Cardiac fibroblast (primary cell): Measurements from ENCODE around the gene FSTL4.

Experiments
- DNase-seq, 2 donors: peaks; one replicate each; pipeline versions ENCODE4 v3.0.0 to v3.0.0-alpha.2; 2010; ENCODE audit warnings: low read depth in 2 of 2
- H3K4me3 ChIP-seq, 2 donors: replicated peaks in 1 of 2; 1 replicate in 1 of 2; 2 replicates in 1 of 2; pipeline ENCODE4 v1.5.1; 2011; ENCODE audit warnings: low read depth in 2 of 2, low read length in 2 of 2, mild to moderate bottlenecking in 2 of 2, moderate library complexity in 1 of 2
- CTCF ChIP-seq: IDR thresholded peaks from one replicate; pipeline ENCODE4 v1.5.1; 2011; ENCODE audit warnings: low read depth, mild to moderate bottlenecking, low read length, inconsistent platforms

Gene FSTL4

GRCh38 chr5:133384120-133384855 is 228.1 kb downstream of the FSTL4 start:
- no peak for DNase-seq
- H3K4me3 ChIP-seq, result no peak overlapping the region
- no peak for TF ChIP-seq CTCF

GRCh38 chr5:133383580-133383939 is 228.8 kb downstream of the FSTL4 start:
- H3K4me3 ChIP-seq, result no peak overlapping the region
- DNase-seq, result no peak
- TF ChIP-seq CTCF, result no peak

- no peak for DNase-seq
- no peak for TF ChIP-seq CTCF
- H3K4me3 ChIP-seq, result no peak overlapping the region
Observed at GRCh38 chr5:133382661-133383579, 229.4 kb downstream of the FSTL4 start.

GRCh38 chr5:133381571-133382365 is 230.6 kb downstream of the FSTL4 start:
- no peak for DNase-seq
- TF ChIP-seq CTCF, result no peak
- no peak overlapping the region for H3K4me3 ChIP-seq

- no peak overlapping the region for H3K4me3 ChIP-seq
- TF ChIP-seq CTCF, result no peak
- DNase-seq, result no peak
Observed at GRCh38 chr5:133381041-133381440, 231.3 kb downstream of the FSTL4 start.

- DNase-seq, result no peak
- no peak overlapping the region for H3K4me3 ChIP-seq
- TF ChIP-seq CTCF, result no peak
Observed at GRCh38 chr5:133377736-133378135, 234.6 kb downstream of the FSTL4 start.
